ENCODE data around the gene TTC7B. TPM values are rescaled to one million over a fixed set of nuclear protein-coding genes. Genes with fewer than 3 reads are reported as not detected.
A peak's percentile ranks its signal among the peaks of the same experiment; 100 is the strongest.

The TTC7B gene
- total RNA-seq, 4 donors from 2014 or later: 8.4 to 11.2 (median 9.2) TPM

DNA sequence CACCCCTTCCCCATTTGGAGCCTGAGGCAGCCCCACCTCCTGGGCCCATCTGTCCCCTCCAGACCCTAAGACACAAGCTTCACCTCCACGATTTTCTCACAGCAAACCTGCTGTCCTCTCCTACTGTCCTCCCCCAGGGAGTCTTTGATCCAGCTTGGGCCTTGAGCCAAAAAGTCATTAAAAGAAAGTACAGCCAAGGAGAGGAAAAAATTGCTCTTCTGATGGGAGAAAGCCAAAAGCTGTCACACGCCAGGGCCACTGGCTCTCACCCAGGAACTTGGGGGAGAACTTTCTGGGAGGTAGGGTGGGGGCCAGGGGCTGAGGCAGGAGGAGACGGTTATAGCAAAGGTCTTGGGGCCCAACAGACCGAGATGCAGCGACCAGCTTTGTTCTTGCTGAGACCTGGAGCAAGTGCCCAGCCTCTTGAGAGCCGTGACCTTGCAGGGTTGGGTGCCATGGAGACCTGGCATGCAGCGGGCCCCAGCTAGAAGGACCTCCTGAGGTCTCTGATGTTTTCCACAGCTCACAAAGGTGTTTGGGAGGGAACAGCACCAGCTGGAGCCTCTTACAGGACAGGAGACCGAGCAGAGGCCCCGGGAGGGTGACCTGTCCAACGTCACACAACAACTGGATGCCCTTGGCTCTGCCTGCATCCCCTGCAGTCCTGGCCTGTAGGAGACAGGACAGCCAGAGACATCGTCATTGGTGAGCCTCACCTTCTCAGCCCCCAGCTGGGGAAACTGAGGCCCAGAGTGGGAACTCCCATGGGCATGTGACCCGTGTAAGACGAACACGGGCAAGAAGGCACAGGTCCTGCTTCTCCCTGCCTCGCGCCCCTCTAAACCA lies 294.9 kb downstream of the TTC7B start:
- Histone ChIP-seq H3K4me1 (peaks cover 13 to 54% (median 45%) of the 10 kb centered on the region in 4 donors), H3K9me3 (no peaks in the 10 kb centered on the region), H3K27ac (peak overlapping the region; percentile 41 to 72 (median 61)), H3K27me3 (no peaks in the 10 kb centered on the region), H3K4me3 (no peak overlapping the region), H3K36me3 (no peaks in the 10 kb centered on the region)
- in situ Hi-C loops (cut with MboI; ENCODE audit: low pct_ligation_motif_present in 1 of 4, low pct_unique_long_range_greater_than_20kb in 1 of 4, low sequenced_read_pairs in 3 of 4): no loop called here
- TF ChIP-seq POLR2A (IDR thresholded peaks at IDR 0.05) (no peak), POLR2AphosphoS5 (IDR thresholded peaks at IDR 0.05) (peak in 2 of 3 donors; percentile 26 to 42)
- intact Hi-C loops (cut with DNase I; ENCODE audit: low total_unique reads): loop anchor here (10.0 kb wide), 1 partner anchor 217 kb away; no protein-coding TSS in a partner anchor
- no peak for DNase-seq
- WGBS, 2 donors (ENCODE audit: low coverage in 1 of 2): 57% methylated on average over 16 of the region's 16 CpGs; no CpG with 5 or more reads in 1 of the 2 donors

- Histone ChIP-seq H3K27ac (peak overlapping the region in 3 of 4 donors; percentile 54 to 72 (median 68)), H3K36me3 (no peaks in the 10 kb centered on the region), H3K9me3 (no peaks in the 10 kb centered on the region), H3K4me3 (no peak overlapping the region), H3K27me3 (no peaks in the 10 kb centered on the region), H3K4me1 (peaks cover 13 to 64% (median 49%) of the 10 kb centered on the region in 4 donors)
- no peak for TF ChIP-seq POLR2AphosphoS5 (IDR thresholded peaks at IDR 0.05)
- no peak for TF ChIP-seq CTCF (IDR thresholded peaks at IDR 0.05)
- TF ChIP-seq EP300 (IDR thresholded peaks at IDR 0.05; ENCODE audit: low read depth): no peak
- no peak for TF ChIP-seq POLR2A (IDR thresholded peaks at IDR 0.05)
- WGBS, 2 donors (ENCODE audit: low coverage in 1 of 2): 83% methylated on average over 5 of the region's 5 CpGs; no CpG with 5 or more reads in 1 of the 2 donors
- in situ Hi-C loops (cut with MboI; ENCODE audit: low pct_ligation_motif_present in 1 of 4, low pct_unique_long_range_greater_than_20kb in 1 of 4, low sequenced_read_pairs in 3 of 4) (no loop called here), intact Hi-C loops (cut with DNase I; ENCODE audit: low total_unique reads) (loop anchor here (10.0 kb wide), 1 partner anchor 216 kb away; no protein-coding TSS in a partner anchor)
- DNase-seq: no peak
Measured at GRCh38 chr14:90520326-90520725, 295.9 kb downstream of the TTC7B start.

DNA sequence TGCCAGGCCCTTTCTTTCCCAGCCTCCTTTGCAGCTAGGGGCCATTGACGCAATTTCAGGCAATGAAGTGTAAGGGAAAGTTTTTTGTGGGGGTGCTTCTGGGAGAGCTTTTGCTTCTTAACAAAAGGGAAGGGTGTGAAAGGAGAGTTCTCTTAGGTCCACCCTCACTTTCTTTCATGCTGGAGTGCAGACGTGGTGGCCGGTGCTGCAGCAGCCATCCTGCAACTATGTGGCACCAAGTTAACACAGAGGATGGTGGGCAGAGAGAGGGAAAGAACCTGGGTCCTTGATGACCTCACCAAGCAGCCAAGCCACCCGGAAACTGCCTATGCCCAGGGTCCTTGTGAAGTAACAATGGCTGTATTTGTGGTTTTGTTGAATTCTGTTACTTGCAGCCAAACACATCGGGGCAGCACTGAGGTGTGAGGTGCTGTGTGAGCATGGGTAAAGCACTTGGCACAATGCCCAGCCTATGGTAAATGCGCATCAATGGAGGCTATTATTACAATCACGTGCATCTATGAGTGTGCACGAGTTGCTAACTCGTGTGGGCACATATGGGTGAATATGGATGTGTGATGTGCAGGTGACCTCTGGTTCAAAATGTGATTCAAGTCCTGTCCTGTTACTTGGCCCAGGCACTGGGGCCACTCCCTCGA lies 296.8 kb downstream of the TTC7B start:
- peak in 1 of 5 experiments; percentile 13 for TF ChIP-seq CTCF (IDR thresholded peaks at IDR 0.05)
- no peak for TF ChIP-seq POLR2AphosphoS5 (IDR thresholded peaks at IDR 0.05)
- no peak for TF ChIP-seq POLR2A (IDR thresholded peaks at IDR 0.05)
- no peak for TF ChIP-seq EP300 (IDR thresholded peaks at IDR 0.05; ENCODE audit: low read depth)
- WGBS, 2 donors (ENCODE audit: low coverage in 1 of 2): 78% methylated on average over 10 of the region's 10 CpGs; no CpG with 5 or more reads in 1 of the 2 donors
- Histone ChIP-seq H3K27me3 (no peaks in the 10 kb centered on the region), H3K4me3 (no peak overlapping the region), H3K9me3 (no peaks in the 10 kb centered on the region), H3K36me3 (no peaks in the 10 kb centered on the region), H3K4me1 (peaks cover 13 to 66% (median 51%) of the 10 kb centered on the region in 4 donors), H3K27ac (peak overlapping the region in 3 of 4 donors; percentile 71 to 91 (median 84))
- in situ Hi-C loops (cut with MboI; ENCODE audit: low pct_ligation_motif_present in 1 of 4, low pct_unique_long_range_greater_than_20kb in 1 of 4, low sequenced_read_pairs in 3 of 4): no loop called here
- intact Hi-C loops (cut with DNase I; ENCODE audit: low total_unique reads): no loop called here
- no peak for DNase-seq

DNA sequence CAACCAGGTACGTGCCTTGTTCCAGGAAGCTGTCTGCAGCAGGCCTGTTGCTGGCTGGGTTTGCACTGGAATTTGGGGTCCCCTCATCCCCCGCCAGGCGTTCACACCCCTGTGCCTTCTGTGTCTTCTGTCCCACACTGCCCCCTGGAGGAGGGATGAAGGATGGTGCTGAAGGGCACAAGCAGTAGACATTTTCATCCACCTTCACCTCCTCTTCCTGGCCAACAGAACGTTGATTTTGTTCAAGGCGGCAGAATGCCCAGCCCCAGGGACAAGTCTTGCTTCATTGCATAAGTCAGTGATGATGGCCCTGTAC lies 297.3 kb downstream of the TTC7B start:
- peak overlapping the region; percentile 55 to 91 (median 78) for H3K27ac ChIP-seq
- WGBS, 2 donors (ENCODE audit: low coverage in 1 of 2): 54% methylated on average over 5 of the region's 5 CpGs; no CpG with 5 or more reads in 1 of the 2 donors
- in situ Hi-C loops (cut with MboI; ENCODE audit: low pct_ligation_motif_present in 1 of 4, low pct_unique_long_range_greater_than_20kb in 1 of 4, low sequenced_read_pairs in 3 of 4): no loop called here

More for the DNA sequence above, 297.3 kb downstream of the TTC7B start:
- Histone ChIP-seq H3K27me3 (no peaks in the 10 kb centered on the region), H3K4me1 (peaks cover 16 to 70% (median 55%) of the 10 kb centered on the region in 4 donors), H3K4me3 (no peak overlapping the region), H3K36me3 (no peaks in the 10 kb centered on the region), H3K9me3 (no peaks in the 10 kb centered on the region)
- TF ChIP-seq CTCF (IDR thresholded peaks at IDR 0.05): peak; percentile 49 to 77 (median 61)
- no peak for TF ChIP-seq POLR2AphosphoS5 (IDR thresholded peaks at IDR 0.05)
- peak; percentile 54 for DNase-seq
- intact Hi-C loops (cut with DNase I; ENCODE audit: low total_unique reads): no loop called here
